Limb (tissue), 2 donors: ENCODE data around the gene USP20.

Experiments used
- DNase-seq, 2 donors: peaks; one replicate each; pipeline ENCODE4 v3.0.0-alpha.2; 2016; ENCODE audit errors: extremely low spot score in 2 of 2

Gene USP20

GRCh38 chr9:129914051-129914450 is 78.8 kb downstream of the USP20 start:
- DNase-seq: no peak

- DNase-seq: no peak
Observed at GRCh38 chr9:129916707-129917106, 81.4 kb downstream of the USP20 start.

- no peak for DNase-seq
Observed at GRCh38 chr9:129918296-129918950, 83.2 kb downstream of the USP20 start.

- no peak for DNase-seq
Observed at GRCh38 chr9:129919277-129919676, 84.0 kb downstream of the USP20 start.

GRCh38 chr9:129919841-129920240 is 84.6 kb downstream of the USP20 start:
- DNase-seq: no peak

- no peak for DNase-seq
Observed at GRCh38 chr9:129921905-129922304, 86.6 kb downstream of the USP20 start.

- DNase-seq: no peak
Observed at GRCh38 chr9:129923589-129923988, 88.3 kb downstream of the USP20 start.

- DNase-seq: no peak
Observed at GRCh38 chr9:129929496-129930125, 94.4 kb downstream of the USP20 start.

- DNase-seq: no peak
Observed at GRCh38 chr9:129930743-129931142, 95.5 kb downstream of the USP20 start.
